NOMO-1 (cell line): ENCODE measurements around the gene RBM26.

Experiments used
- DNase-seq, 2 experiments: peaks; one replicate each; lab custom pipeline; 2025; ENCODE audit not compliant: unreplicated experiment in 2 of 2; lab: John Stamatoyannopoulos, UW

Gene RBM26

DNA sequence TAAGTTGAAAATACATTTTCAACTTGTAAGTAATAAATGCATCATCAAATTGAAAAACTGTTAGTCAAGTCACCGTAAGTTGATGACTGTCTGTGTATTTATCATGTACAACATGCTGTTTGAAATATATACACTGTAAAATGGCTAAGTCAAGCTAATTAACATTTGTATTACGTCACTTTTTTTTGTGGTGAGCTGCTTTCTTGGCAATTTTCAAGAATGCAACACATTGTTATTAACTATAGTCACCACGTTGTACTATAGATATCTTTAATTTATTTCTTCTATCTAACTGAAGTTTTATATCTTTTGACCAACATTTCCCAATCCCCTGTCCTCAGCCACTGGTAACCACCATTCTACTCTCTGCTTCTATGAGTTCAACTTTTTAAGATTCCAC lies 57.0 kb downstream of the RBM26 start:
- peak in 1 of 2 experiments; percentile 19 for DNase-seq

DNA sequence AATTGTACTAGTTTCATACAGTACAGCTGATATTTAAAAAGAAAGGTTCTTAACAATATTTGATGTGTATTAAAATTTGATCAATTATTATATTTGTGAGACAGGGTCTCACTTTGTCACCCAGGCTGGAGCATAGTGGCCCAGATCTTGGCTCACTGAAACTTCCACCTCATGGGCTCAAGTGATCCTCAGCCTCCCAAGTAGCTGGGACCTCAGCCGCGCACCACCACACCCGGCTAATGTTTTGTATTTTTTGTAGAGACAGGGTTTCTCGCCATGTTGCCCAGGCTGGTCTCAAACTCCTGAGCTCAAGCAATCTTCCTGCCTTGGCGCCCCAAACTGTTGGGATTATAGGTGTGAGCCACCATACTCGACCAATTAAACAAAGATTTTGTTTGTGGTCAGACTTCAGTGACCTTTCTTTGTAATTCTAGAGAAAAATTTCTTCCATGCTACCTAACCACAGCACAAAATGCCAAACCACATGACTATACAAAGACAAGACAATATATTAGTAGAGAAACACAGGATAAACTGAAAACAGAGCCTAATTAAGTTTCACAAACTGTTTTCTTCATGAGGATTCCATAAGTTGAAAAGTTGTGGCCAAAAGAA lies 59.6 kb downstream of the RBM26 start:
- DNase-seq: no peak

DNA sequence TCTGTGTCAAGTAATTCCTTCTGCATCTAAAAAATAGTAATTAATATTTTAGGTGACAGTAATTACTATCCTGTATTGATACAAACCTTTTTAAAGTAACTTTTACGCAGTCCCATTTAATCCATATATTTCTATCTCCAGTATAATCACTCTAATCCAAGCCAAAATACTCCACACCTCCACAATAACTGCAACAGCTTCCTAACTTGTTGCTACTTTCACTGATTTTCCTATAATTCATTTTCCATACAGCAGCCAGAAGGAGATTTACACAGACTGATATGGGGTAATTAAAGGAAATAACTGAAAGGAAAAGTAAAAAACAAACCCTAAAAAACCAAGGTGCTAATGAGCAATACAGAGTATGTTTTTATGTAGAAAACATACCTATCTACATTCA lies 64.9 kb downstream of the RBM26 start:
- DNase-seq: no peak

DNA sequence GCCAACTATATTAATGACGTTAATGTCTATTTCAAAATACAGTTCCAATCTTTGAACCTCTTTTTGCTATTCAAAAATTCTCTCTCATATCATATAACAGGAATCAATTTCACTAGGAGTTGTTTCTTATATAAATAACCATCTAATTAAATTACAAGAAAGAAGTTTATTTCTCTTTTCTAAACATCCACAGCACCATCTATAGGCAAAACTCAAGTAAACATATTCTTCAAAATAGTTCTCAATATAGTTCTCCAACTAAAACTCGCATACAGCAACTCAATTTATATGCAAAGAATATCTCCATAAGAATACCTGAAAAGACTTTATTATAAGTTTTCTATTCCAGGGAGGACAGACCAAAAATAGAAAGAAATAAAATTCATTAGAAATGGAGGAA lies 65.6 kb downstream of the RBM26 start:
- DNase-seq: no peak

DNA sequence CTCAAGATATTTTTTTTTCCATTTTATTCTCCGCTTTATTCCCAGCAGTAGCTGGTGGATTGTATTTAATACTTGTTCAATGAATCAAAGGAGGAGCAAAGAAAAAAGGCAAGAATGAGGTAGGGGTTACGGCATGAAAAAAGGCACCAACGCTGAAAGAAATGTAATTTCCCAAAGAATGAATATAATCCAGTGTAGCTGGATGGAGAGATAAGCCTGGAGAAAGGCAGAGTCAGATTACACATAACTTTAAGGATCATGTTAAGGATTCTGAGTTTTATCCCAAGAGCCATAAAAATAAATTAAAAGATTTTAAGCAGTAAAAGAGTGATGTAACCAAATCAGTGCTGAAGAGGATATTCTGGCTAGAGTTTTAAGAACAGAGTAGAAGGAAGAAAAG lies 67.7 kb downstream of the RBM26 start:
- DNase-seq: no peak

DNA sequence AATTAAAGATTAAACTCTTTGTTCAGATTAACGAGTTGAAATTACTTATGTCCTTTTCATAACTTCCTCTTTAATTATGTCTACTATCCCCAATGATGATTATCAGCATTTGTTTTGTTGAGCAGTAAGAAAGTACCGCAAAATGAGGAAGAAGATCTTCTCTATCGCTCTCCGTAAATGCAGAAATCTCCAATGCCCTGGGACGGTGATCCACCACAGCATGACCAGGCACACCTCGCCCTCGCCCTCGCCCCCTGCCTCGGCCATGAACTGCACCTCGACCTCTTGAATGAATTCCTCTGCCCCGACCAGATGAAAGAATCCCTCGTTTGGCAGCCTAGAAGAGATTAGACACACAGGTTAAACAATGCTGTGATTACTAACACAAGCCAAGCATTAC lies 69.1 kb downstream of the RBM26 start:
- DNase-seq: peak in 1 of 2 experiments; percentile 31

DNA sequence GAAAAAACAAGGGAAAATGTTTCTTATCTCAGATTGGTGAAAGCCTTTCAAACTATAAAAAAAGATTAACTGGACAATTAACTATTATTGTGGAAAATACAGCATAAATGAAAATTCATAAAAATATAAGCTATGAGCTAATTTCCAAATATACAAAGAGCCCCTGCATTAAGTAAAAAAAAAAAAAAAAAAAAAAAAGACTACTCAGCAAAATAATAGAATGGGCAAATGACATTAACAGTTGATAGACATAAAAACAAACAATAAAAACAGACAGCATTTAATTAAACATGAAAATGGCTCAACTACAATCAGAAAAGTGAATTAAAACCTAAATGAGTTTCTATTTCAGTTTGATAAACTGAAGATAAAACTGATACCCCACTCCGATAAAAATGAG lies 77.5 kb downstream of the RBM26 start:
- DNase-seq: no peak

DNA sequence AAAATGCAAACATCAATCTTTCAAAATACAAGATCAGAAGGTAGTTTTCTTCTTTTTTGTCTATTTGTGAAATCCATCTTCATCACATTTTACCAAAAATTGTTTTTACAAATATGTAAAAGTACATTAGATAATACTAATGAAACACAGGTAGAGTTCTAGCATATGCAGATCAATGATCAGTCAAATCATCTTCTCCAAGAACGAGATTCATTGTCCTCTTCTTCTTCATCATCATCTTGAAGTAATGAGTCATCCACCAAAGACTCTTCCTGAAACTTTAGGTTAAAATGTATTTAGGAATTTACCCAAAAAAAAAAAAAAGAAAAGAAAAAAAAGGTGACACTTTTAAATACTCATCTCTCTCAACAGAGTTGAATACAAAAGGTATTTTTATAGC lies 85.6 kb downstream of the RBM26 start:
- no peak for DNase-seq

DNA sequence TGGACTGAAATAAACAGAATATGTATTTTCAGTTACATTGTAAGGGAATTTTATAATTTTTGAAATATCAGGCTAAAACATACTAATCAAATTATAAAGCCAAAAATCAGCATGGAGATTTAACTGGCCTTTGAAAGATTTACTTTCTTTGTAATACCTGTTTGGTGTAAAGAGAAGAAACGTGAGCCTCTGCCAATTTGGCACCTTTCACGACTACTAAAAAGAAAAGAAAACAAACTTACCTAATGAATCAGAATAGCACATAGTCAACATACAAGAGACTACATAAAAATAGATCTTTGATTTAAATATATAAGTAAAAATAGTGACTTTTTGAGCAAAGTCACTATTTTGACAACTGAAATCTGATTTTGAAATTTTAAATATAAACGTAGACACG lies 87.4 kb downstream of the RBM26 start:
- no peak for DNase-seq

DNA sequence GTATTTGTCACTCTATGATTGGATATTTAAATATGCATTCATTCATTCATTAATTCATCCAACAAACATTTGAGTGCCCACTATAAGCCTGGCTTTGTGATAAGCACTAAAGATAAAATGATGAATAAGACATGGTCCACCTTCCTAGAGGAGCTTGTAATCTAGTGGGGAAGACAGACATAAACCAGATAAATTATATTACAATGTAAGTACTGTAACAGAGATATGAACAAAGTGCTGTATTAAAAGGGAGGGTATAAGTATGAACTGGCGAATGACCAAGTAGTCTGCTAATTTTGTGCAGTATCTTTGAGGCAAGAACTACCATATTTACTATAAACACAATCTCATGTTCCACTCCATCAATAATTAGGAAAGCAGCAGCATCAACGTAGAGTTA lies 88.2 kb downstream of the RBM26 start:
- no peak for DNase-seq

DNA sequence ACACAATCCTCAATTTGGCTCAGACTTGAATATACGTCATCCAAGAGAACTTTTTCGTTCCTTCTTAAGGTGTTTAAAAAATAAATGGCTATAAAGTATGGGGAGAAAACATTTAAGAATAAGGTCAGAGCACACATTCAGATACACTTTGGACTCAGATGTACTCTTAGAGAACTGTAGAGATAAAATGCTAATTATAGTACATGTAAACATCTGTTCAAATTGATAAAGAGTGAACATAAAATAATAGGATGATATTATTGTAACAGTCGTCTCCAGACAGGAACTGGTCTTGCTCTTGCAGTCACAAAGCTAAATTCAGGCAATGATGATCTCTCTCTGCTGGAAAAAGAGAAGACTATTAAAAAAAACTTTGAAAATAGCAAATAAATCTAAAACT lies 91.4 kb downstream of the RBM26 start:
- no peak for DNase-seq

DNA sequence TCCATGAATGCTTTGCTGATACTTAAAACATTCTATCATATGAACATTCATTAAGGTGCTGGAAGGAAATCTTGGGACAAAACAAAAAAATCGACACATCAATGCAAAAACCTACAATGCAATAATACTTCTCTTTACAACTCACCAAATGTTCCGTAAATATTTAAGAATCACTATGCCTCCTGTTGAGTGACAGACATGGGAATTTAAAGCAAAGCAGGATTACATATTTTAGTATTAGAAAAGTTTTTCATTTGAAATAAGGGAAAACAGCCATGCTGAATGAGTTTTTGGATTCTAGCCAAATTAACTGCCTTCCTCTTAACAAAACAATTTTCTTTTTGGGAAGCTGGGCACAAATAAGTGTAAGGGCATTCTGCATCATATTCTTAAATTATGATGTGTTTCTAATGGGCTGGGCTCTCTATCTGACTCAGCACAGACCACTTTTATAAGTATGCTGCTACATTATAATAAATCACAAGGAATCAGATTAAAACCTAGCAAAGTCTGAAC lies 93.7 kb downstream of the RBM26 start:
- no peak for DNase-seq

DNA sequence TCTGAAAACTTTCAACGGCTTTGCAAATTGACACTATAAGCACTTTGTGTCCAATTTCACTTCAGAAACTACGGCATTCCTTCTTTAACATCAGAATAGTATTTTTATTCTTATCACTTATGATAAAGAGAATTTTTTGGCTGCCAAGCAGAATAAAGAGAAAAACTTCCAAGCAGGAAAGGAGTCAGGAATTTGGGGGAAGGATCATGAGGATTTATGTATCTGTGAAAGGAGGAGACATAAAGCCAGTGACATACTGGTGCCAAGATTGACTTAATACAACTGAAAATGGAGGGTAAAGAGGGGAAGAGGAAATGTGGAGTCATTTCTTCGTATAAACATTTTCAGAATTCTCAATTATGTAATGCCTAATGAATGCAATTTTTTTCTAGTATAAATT lies 94.7 kb downstream of the RBM26 start:
- no peak for DNase-seq

DNA sequence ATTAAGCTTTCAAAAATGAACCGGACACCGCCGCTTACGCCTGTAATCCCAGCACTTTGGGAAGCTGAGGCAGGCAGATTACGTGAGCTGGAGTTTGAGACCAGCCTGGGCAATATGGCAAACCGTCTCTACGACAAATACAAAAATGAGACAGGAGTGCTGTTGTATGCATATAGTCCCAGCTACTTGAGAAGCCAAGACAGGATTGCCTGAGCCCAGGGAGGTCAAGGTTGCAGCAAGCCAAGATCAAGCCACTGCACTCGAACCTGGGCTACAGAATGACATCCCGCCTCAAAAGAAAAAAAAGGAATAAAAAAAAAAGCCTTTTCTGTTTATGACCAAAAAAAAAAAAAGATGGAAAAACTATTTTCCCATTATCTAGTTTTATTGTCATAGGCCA lies 96.4 kb downstream of the RBM26 start:
- no peak for DNase-seq

DNA sequence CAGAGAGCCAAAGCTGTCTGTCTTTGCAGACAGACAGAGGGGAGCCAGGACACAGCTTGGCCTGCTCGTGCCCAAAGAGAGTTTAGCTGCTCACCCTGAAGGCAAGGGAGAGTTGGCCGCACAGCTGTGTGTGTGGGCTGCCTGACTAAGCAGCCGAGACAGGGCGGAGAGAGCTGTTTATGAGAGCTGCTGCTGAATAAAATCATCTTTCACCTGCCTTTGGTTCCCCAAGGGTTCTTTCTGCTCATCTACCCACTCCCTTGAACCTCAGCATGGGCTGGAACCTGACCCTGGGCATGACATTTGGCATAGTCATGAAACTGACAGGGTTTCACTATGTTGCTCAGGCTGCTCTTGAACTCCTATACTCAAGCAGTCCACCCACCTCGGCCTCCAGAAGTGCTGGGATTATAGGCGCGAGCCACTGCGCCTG lies 98.2 kb downstream of the RBM26 start:
- DNase-seq: no peak

DNA sequence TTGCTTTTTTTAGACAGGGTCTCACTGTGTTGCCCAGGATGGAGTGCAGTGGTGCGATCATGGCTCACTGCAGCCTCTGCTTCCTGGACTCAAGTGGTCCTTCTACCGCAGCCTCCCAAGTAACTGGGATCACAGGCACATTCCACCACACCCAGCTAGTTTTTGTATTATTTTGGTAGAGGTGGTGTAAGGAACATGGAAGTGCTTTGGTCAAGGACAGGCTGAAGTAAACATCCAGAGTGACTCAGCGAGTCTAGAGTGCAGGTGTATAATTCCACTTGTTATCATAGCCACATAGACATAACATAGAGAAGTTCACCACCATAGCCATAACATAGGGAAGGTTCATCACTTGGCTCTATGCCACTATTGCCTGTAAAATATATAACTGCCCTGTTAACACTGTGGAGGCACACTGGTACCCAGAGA lies 98.6 kb downstream of the RBM26 start:
- DNase-seq: no peak

DNA sequence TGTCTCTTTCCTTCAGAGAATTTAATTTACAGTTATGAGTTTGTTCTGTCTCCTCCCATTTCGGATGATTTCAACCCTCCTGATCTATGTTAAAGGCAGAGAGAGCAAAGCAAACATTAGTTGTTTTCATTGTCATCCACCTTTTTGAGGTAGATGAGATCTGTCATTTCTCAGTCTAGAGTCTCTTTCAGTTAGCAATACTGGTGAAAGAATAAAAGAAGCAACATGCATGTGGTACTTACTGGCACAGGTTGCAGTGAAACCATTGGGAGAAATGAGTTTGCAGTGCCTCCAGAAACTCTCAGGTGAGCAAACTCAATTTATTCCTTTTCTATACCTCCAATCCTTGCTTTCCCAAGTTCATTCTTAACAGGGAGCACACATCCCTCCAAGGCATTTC lies 99.4 kb downstream of the RBM26 start:
- no peak for DNase-seq

DNA sequence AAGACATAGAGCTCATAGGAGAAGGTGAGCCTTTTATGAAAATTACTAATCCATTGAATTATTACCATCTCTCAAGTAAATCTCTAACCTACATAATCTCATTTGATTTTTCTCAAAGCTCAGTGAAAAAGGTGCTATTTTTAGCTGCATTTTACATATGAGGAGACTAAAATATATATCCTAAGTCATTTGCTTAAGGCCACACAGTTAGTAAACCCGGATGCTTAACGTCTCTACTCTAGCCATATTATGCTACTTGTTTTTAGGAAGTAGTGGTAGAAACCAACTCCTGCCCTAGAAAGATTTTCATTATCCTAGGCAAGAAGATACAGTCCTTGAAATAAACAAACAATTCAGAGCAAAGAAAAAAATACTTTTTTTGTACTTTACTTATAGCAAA lies 108.9 kb downstream of the RBM26 start:
- no peak for DNase-seq

DNA sequence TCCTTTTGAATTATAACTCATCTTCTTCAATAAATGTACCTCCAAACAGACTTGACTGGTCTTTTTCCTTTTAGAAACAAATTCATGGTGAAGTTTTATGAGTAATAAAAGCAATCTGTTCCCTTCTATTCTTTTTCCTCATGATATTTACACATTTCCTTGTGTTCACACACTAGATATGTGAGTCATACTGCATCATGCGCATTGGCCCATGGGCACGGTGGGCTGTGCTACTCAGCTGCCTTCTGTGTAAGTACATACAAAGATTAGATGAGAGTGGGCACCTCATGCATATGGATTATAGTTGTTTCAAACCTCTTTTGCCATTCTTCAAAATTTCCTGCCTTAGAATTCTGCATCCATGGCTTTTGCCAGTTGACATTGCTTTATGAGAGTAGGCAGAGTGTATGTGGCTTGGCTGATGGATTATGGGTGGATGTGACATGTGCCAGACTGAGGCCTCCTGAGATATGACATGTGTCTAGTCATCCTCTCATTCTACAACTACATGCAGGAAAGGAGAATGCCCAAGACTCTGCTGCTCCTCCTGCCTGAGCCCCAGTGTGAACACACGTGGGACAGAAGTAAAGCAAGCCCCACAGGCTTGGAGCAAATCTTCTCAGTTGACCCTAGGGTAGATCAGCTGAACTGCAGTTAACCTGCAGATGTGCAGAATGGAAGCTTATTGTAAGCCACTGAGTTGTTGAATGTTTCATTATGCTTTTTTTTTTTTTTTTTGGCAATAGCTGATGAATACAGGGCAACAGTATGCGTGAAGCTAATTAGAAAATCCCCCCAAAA lies 109.9 kb downstream of the RBM26 start:
- DNase-seq: no peak

DNA sequence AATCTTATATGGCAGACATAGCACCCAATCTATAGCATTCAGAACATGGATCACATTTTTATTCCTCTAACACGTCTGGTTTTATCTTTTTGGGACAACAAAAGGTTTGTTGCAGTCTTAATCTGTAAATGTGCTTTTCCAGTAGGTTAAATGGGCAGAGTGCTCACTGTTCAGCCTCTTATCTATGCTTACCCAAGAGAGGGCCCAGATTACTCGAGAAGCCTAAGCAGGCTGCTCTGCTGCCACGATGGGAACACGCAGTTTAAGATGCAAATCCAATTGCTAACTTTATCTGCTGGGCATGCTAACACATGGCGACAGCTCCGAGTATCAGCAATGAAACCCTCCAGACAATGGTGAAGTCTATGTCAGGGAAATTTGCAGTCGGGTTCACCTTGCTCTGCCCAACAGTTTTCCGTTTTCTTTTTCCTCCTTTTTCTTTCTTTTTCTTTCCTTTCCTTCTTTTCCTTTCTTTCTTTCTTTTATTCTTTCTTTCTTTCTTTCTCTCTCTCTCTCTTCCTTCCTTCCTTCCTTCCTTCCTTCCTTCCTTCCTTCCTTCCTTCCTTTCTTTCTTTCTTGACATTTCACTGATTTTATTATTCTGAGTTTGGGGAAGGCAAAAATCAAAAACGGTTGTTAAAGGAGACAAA lies 115.3 kb downstream of the RBM26 start:
- DNase-seq: no peak

DNA sequence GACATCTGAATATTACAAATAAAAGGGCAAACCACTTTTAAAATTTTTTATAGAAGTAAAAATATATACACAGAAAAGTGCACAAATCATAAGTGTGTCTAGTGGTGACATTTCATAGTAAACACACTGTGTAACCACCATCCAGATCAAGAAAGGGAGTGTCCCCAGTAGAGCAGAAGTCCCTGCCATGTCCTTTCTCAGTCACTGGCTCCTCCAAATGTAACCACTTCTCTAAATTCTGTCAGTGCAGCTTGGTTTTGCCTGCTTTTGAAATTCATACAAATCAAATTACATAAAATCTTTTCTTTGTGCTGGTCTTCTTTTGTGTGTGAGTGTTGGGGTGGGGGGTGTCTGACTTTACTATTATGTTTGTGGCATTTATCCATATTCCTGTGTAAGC lies 116.5 kb downstream of the RBM26 start:
- DNase-seq: peak; percentile 40 to 85
